DMS53 treated with DMSO at 0.1 percent for 48 hours (cell line): ENCODE data around the gene TRIM75.
A peak's percentile ranks its signal among the peaks of the same experiment; 100 is the strongest.
"Not testable (repeated sequence)": the region's sequence is repeated elsewhere in the genome, so short reads cannot be mapped to it uniquely, and the experiment has no call there.

Source experiments
- DNase-seq: peaks from one replicate; lab custom pipeline; 2025; ENCODE audit not compliant: unreplicated experiment; lab: John Stamatoyannopoulos, UW

Gene TRIM75

DNA sequence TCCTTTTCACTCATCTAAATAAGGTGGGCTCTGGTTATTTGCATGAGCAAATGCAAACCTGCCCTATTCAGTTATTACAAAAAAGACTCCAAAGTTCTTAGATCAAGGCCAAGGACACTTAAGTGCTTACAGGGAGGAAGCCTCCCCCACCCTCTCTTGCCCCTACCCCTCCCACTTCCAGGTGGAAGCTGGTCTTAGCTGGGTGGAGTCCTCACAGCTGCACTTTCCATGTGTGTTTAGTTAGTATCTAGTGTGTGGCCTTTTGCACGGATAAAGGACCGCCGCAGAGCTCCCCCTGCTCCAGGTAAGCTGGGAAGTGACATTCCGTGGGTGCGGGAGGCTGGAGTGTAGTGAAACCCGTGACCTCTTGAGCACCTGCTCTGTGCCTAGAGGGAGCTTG lies at the start of gene TRIM75:
Gene TRIM75, plus strand, starts transcription at position 222 of the 400 bp plus-strand sequence. CDS start 5,282 bp downstream, outside the sequence.
- DNase-seq: no peak

DNA sequence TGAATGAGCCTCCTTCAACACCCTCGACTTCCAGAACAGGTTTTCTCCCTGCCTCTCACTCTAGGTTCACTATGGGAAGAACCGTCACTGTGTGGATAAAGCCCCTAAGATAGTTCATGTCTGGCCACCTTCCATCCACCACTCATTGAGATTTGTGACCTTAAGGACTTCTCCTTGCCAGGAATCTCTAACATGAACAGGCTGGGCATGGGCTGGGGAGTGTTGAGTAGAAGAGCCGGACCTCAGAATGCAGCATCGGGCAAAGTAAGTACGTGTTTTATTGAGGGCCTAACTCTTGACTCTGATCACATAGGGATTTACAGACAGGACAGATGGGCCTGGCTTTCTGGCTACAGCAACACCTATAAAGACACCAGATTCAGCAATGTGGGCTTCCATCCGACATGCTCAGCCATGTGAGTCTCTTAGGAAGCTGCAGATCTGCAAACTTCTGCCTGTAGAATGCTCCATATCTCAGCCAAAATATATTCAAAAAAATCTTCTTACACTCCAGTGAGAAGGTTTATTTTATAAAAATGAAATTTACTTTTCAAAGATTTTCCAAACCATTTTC lies 48.2 kb upstream of the TRIM75 start:
- DNase-seq: no peak

DNA sequence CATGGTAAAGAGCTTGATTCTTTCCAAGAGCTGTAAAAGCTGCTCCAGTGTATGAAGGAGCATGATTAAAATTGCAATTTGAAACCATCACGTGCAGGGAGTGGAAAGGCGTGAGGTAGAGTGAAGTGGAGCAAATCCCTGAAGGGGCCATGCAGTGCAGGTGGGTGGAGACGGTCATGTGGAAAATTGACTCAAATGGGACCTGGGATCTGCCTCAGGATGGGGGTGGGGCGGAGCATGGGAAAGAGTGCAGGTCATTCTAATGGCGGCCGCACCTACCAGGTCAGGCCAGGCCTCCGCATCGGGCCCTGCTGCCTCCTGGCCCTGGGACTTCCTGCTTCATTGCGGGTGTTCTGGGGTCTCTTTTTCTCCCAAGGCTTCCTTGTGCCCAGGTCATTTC lies 47.2 kb upstream of the TRIM75 start:
- no peak for DNase-seq

GRCh38 chr4:165006886-165007285 lies 46.8 kb upstream of the TRIM75 start:
- DNase-seq: no peak

GRCh38 chr4:165009493-165010227 lies 44.0 kb upstream of the TRIM75 start:
- DNase-seq: no peak

- no peak for DNase-seq
Observed at GRCh38 chr4:165010487-165010886, 43.2 kb upstream of the TRIM75 start.

- DNase-seq: no peak
Observed at GRCh38 chr4:165010991-165011390, 42.7 kb upstream of the TRIM75 start.

DNA sequence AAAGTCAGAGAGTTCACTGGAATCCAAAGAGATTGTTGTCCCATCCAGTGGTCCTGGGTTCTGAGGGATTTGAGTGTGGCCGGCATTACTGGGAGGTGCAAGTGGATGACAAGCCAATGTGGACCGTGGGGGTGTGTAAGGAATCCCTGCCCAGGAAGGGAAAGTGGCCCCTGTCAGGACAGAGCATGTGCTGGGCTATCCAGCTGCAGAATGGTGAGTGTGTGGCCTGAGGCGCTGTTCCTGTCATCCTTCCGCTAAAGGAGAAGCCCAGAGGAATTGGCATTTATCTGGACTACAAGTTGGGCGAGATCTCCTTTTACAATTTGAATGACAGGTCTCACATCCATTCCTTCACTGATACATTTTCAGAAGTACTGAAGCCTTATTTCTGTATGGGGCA lies 42.3 kb upstream of the TRIM75 start:
- no peak for DNase-seq

- no peak for DNase-seq
Observed at GRCh38 chr4:165013691-165014090, 40.0 kb upstream of the TRIM75 start.

DNA sequence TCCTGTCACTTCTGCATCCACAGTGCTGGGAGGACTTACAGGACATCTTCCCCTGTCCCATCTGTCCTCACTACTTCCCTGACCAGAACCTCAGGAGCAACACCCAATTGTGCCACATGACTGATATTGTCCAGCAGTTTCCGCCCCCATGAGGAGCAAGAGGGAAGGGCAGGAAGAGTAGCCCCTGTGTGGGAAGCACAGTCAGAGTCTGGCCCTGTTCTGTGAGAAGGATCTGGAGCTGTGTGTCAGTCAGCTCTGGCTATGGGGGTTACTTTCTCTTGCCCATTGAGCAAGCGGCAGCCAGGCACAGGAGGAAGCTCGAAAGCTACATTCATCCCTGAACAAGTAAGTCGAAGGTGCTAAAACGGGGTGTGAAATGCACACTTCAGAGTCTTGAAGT lies 36.7 kb upstream of the TRIM75 start:
- DNase-seq: no peak

GRCh38 chr4:165019995-165020394 lies 33.7 kb upstream of the TRIM75 start:
- DNase-seq: not testable (repeated sequence)

GRCh38 chr4:165025782-165026181 lies 27.9 kb upstream of the TRIM75 start:
- DNase-seq: not testable (repeated sequence)

DNA sequence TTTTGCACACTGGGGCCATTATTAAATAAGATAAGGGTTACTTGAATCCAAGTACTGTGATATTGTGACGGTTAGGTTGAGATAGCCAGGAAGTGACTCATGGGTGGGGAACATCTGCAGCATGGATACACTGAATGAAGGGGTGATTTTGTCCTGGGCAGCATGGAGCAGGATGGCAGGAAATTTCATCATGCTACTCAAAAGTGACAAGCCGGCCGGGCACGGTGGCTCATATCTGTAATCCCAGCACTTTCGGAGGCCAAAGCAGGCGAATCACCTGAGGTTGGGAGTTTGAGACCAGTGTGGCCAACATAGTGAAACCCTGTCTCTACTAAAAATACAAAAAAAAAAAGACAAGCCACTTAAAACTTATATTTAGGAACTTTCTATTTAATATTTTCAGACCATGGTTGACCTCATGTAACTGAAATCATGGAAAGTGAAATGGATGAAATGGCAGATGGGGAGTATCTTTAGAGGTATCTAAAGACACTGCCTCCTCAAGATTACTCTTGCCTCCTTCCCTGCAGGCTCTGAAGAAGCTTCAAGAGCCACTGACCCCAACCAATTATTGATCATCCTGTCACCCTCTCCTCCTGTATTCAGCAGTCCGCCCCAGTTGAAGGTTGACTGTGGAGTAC lies 25.8 kb upstream of the TRIM75 start:
- peak; percentile 4 for DNase-seq

- no peak for DNase-seq
Observed at GRCh38 chr4:165031436-165032211, 22.0 kb upstream of the TRIM75 start, which contains the start of gene TRIM60. TSS of gene TRIM60 (plus strand) at chr4:165031999. CDS start at chr4:165040073, 8,074 bp downstream.

GRCh38 chr4:165048170-165048569 lies 5.5 kb upstream of the TRIM75 start:
- no peak for DNase-seq

DNA sequence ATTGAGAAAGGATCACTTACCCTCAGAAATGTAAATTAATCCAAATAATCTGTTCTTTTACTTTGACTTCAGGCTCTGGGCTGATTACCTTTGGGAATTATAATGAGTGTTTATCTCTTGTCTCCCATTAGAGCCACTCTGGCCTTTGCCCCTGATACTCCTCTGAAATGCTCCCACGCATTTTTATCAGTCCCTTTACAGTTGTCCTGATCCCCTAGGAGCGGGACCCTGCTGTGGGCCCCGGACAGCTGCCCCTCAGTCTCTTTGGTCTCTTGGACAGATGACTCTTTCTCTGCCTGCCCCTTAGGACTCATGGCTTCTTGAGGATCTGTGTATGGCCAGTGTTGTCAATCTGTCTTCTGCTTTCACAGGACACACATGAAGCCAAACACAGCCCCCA lies 1.0 kb upstream of the TRIM75 start:
- DNase-seq: no peak

- DNase-seq: no peak
Observed at GRCh38 chr4:165055601-165056000, 1.9 kb downstream of the TRIM75 start.

- DNase-seq: no peak
Observed at GRCh38 chr4:165058666-165059065, 5.0 kb downstream of the TRIM75 start.

GRCh38 chr4:165059386-165059785 lies 5.7 kb downstream of the TRIM75 start:
- DNase-seq: no peak

- DNase-seq: no peak
Observed at GRCh38 chr4:165060938-165061337, 7.3 kb downstream of the TRIM75 start.

- DNase-seq: no peak
Observed at GRCh38 chr4:165070560-165070959, 16.9 kb downstream of the TRIM75 start.
